Astrocyte (in vitro differentiated cells and primary cell): Measurements from ENCODE around the gene SMCO2. TPM values are rescaled to one million over a fixed set of nuclear protein-coding genes. Genes with fewer than 3 reads are reported as not detected.

Experiments
- DNase-seq: peaks from one replicate; pipeline ENCODE4 v3.0.0-alpha.2; 2010; ENCODE audit warnings: low read depth
- FAIRE-seq: peaks from 2 replicates; lab custom pipeline; 2011; peaks lifted over from hg19 to GRCh38; lab: Jason Lieb, UNC
- H2AFZ ChIP-seq: 2 replicates; pipeline ENCODE4 v1.6.0; 2012; ENCODE audit warnings: low read depth, low read length, inconsistent platforms
- H3K27ac ChIP-seq: 2 replicates; pipeline ENCODE4 v1.5.1; 2011; ENCODE audit warnings: low read depth, low read length, inconsistent platforms
- H3K27me3 ChIP-seq: 2 replicates; pipeline ENCODE4 v1.6.0; 2011; ENCODE audit warnings: low read length, inconsistent platforms; ENCODE audit not compliant: insufficient read depth
- H3K36me3 ChIP-seq: 2 replicates; pipeline ENCODE4 v1.5.1; 2011; ENCODE audit warnings: low read length, inconsistent platforms; ENCODE audit not compliant: insufficient read depth
- H3K4me1 ChIP-seq: 2 replicates; pipeline ENCODE4 v1.5.1; 2011; ENCODE audit warnings: low read length, inconsistent platforms; ENCODE audit not compliant: insufficient read depth
- H3K4me2 ChIP-seq: 2 replicates; pipeline ENCODE4 v1.6.0; 2012; ENCODE audit warnings: low read length, inconsistent platforms
- H3K4me3 ChIP-seq: 2 replicates; pipeline ENCODE4 v1.5.1; 2011; ENCODE audit warnings: low read depth, mild to moderate bottlenecking, low read length, inconsistent platforms; ENCODE audit not compliant: insufficient read depth
- H3K79me2 ChIP-seq: 2 replicates; pipeline ENCODE4 v1.6.0; 2012; ENCODE audit warnings: mild to moderate bottlenecking, low read length, inconsistent platforms; ENCODE audit not compliant: insufficient read depth
- H3K9ac ChIP-seq: 2 replicates; pipeline ENCODE4 v1.6.0; 2012; ENCODE audit warnings: mild to moderate bottlenecking, low read length, inconsistent platforms
- H3K9me3 ChIP-seq: 2 replicates; pipeline ENCODE4 v1.5.1; 2012; ENCODE audit warnings: low read depth, mild to moderate bottlenecking, low read length, inconsistent platforms; ENCODE audit not compliant: insufficient read depth
- H4K20me1 ChIP-seq: 2 replicates; pipeline ENCODE4 v1.6.0; 2012; ENCODE audit warnings: low read length, inconsistent platforms; ENCODE audit not compliant: insufficient read depth
- H3K27ac Mint-ChIP-seq: one replicate; pipeline ENCODE4 v1.8.0; 2021; ENCODE audit warnings: mild to moderate bottlenecking, mixed read lengths; ENCODE audit not compliant: unreplicated experiment
- H3K27me3 Mint-ChIP-seq: one replicate; pipeline ENCODE4 v1.8.0; 2021; ENCODE audit warnings: low read depth, mixed read lengths; ENCODE audit not compliant: unreplicated experiment
- H3K36me3 Mint-ChIP-seq: one replicate; pipeline ENCODE4 v1.8.0; 2021; ENCODE audit warnings: low read depth, mixed read lengths; ENCODE audit not compliant: unreplicated experiment
- H3K4me1 Mint-ChIP-seq: one replicate; pipeline ENCODE4 v1.8.0; 2021; ENCODE audit warnings: low read depth, mixed read lengths; ENCODE audit not compliant: unreplicated experiment
- H3K4me3 Mint-ChIP-seq: one replicate; pipeline ENCODE4 v1.8.0; 2021; ENCODE audit warnings: mild to moderate bottlenecking, moderate library complexity, mixed read lengths; ENCODE audit not compliant: unreplicated experiment
- H3K9me3 Mint-ChIP-seq: one replicate; pipeline ENCODE4 v1.8.0; 2021; ENCODE audit warnings: mild to moderate bottlenecking, mixed read lengths; ENCODE audit not compliant: unreplicated experiment
- CTCF ChIP-seq: IDR thresholded peaks from 2 replicates; pipeline ENCODE4 v1.5.1; 2011; ENCODE audit warnings: low read depth, mild to moderate bottlenecking, inconsistent platforms, low read length, moderate library complexity; ENCODE audit not compliant: insufficient read depth
- EZH2 ChIP-seq: IDR thresholded peaks from 2 replicates; pipeline ENCODE4 v1.6.1; 2012; ENCODE audit warnings: mild to moderate bottlenecking, low read length, inconsistent platforms; ENCODE audit not compliant: insufficient read depth
- total RNA-seq: library from RNA; stranded (reverse); gene quantifications from 2 replicates; pipeline ENCODE4 v1.2.1, GENCODE V29; 2021

Gene SMCO2
- total RNA-seq, 1 donor from 2014 or later = 0.32 TPM

GRCh38 chr12:27447761-27448160 is 1.2 kb downstream of the SMCO2 start:
- H3K9me3 ChIP-seq = peaks cover 4% of the 10 kb centered on the region
- no peaks in the 10 kb centered on the region for H3K36me3 ChIP-seq
- no peak overlapping the region for H3K4me3 ChIP-seq
- Mint-ChIP-seq H3K36me3 (no peaks in the 10 kb centered on the region), H3K4me3 (no peak overlapping the region), H3K4me1 (no peaks in the 10 kb centered on the region), H3K27ac (no peak overlapping the region), H3K27me3 (peaks cover 2% of the 10 kb centered on the region), H3K9me3 (peaks cover 5% of the 10 kb centered on the region)
- DNase-seq (no peak), FAIRE-seq (no peak)
- no peak overlapping the region for H2AFZ ChIP-seq
- H3K9ac ChIP-seq = no peak overlapping the region
- no peaks in the 10 kb centered on the region for H3K27me3 ChIP-seq
- TF ChIP-seq EZH2 = no peak
- no peak for TF ChIP-seq CTCF
- H4K20me1 ChIP-seq = no peaks in the 10 kb centered on the region
- H3K4me1 ChIP-seq = no peaks in the 10 kb centered on the region
- no peak overlapping the region for H3K27ac ChIP-seq
- no peaks in the 10 kb centered on the region for H3K79me2 ChIP-seq
- H3K4me2 ChIP-seq = no peak overlapping the region

- Histone ChIP-seq H3K4me3 (no peak overlapping the region), H3K36me3 (no peaks in the 10 kb centered on the region), H3K4me2 (no peak overlapping the region), H3K4me1 (no peaks in the 10 kb centered on the region), H3K27me3 (no peaks in the 10 kb centered on the region), H2AFZ (no peak overlapping the region), H4K20me1 (no peaks in the 10 kb centered on the region), H3K27ac (no peak overlapping the region), H3K79me2 (no peaks in the 10 kb centered on the region), H3K9ac (no peak overlapping the region), H3K9me3 (peaks cover 4% of the 10 kb centered on the region)
- peaks cover 5% of the 10 kb centered on the region for H3K4me1 Mint-ChIP-seq
- peaks cover 5% of the 10 kb centered on the region for H3K9me3 Mint-ChIP-seq
- TF ChIP-seq EZH2 (no peak), CTCF (no peak)
- H3K4me3 Mint-ChIP-seq = no peak overlapping the region
- no peak overlapping the region for H3K27ac Mint-ChIP-seq
- H3K36me3 Mint-ChIP-seq = no peaks in the 10 kb centered on the region
- H3K27me3 Mint-ChIP-seq = peaks cover 2% of the 10 kb centered on the region
- FAIRE-seq (no peak), DNase-seq (no peak)
Observed at GRCh38 chr12:27449026-27449425, 2.5 kb downstream of the SMCO2 start.

GRCh38 chr12:27449893-27450534 is 3.5 kb downstream of the SMCO2 start:
- H3K27ac Mint-ChIP-seq = no peak overlapping the region
- no peak overlapping the region for H3K4me3 Mint-ChIP-seq

More at GRCh38 chr12:27449893-27450534, 3.5 kb downstream of the SMCO2 start:
- Histone ChIP-seq H3K36me3 (no peaks in the 10 kb centered on the region), H2AFZ (no peak overlapping the region), H3K4me2 (no peak overlapping the region), H3K27ac (no peak overlapping the region), H4K20me1 (no peaks in the 10 kb centered on the region), H3K4me3 (no peak overlapping the region), H3K9ac (no peak overlapping the region), H3K9me3 (peaks cover 4% of the 10 kb centered on the region), H3K79me2 (no peaks in the 10 kb centered on the region), H3K27me3 (no peaks in the 10 kb centered on the region), H3K4me1 (no peaks in the 10 kb centered on the region)
- FAIRE-seq (no peak), DNase-seq (no peak)
- Mint-ChIP-seq H3K36me3 (no peaks in the 10 kb centered on the region), H3K4me1 (peaks cover 5% of the 10 kb centered on the region), H3K27me3 (peaks cover 2% of the 10 kb centered on the region), H3K9me3 (peaks cover 5% of the 10 kb centered on the region)
- TF ChIP-seq CTCF (no peak), EZH2 (no peak)
